ENCODE results near the gene KCNT1.

Gene KCNT1

DNA sequence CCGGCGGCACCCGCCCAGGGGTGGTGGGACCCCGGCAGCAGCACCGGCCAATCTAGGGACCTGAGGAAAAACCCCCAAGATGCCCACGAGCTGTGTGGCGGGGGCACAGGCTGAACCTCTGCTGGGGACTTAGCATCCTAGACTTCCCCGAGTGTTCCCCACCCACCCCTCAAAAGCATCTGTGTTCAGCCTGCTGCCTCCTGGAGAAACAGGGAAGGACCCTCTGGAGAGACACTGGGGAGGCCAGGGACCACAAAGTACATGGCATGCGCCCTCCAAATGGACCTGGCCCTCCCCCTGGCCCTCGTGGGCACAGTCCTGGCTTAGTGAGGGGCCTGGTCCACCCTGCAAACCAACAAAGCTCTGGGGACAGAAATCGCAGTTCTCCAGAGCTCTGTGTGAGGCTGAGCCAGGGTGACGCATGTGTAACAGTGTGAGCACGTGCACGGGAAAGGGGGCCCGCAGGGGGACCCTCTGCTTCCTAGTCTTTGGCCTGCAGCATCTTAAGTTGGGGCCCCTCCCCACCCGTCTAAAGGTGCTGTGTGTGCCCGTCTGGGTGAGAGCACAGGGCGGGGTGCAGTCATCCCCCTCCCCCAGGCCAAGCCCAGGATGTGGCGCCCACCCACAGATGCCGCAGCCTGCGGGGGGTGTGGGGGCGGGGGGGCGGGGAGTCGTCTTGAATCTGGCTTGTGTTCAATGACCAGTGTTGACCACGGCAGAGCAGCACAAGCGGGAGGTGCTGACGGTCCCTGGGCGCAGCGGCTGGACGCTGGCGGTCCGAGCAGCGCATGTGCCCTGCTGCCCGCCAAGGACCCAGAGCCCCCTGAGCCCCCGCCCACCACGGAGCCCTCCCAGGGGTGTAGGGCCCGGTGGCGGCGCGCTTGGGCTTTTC lies 672 bp upstream of the KCNT1 start:
- H3K27ac Mint-ChIP-seq, result no peak overlapping the region
- no peaks in the 10 kb centered on the region for H3K36me3 Mint-ChIP-seq (ENCODE audit: low read depth)
- H3K9me3 Mint-ChIP-seq, result no peaks in the 10 kb centered on the region
- H3K27me3 Mint-ChIP-seq, result peaks cover 15% of the 10 kb centered on the region
- no peak overlapping the region for H3K4me3 Mint-ChIP-seq
- peak; percentile 49 for DNase-seq
- no peaks in the 10 kb centered on the region for H3K4me1 Mint-ChIP-seq (ENCODE audit: low read depth)

DNA sequence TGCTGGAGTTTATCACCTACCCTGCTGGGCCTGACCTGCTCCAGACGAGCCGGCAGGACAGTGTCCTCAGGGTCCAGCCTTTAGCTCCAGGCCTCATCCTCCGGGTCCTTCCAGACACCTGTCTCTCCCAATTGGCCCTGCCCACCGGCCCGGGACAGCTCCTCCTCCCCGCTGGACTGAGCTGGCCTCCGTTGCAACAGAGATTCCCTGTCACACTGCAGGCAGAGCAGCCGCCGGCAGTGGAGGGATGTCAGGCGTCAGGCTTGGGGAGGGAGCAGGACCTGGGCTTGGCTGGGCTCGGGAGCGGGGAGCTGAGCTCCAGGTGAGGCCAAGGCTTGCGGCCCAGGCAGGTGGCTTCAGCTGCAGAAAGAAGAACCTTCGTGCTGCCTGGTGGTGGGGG lies 1.7 kb downstream of the KCNT1 start:
- H3K27ac Mint-ChIP-seq, result no peak overlapping the region
- H3K9me3 Mint-ChIP-seq, result no peaks in the 10 kb centered on the region
- no peak overlapping the region for H3K4me3 Mint-ChIP-seq
- DNase-seq, result no peak
- H3K4me1 Mint-ChIP-seq (ENCODE audit: low read depth), result no peaks in the 10 kb centered on the region
- H3K36me3 Mint-ChIP-seq (ENCODE audit: low read depth), result no peaks in the 10 kb centered on the region
- H3K27me3 Mint-ChIP-seq, result peaks cover 15% of the 10 kb centered on the region

DNA sequence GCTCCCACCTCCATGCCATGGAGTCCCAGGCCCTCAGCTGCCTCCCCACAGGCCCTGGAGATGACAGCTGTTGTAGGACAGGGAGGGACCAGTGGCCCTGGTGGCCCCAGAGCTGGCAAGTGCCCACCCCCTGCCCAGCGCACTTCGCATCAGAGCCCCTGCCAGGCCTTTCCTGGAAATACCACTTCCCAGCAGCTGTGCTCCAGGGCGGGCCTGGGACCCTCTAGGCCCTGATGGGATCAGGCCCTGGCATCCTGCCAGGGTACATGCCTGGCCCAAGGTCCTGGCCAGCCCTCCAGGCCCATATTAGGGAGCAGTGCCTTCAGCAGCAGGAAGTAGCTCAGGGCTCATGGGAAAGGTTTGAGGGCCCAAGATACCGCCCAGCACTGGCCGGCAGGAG lies 2.5 kb downstream of the KCNT1 start:
- Mint-ChIP-seq H3K27ac (no peak overlapping the region), H3K4me3 (no peak overlapping the region), H3K27me3 (peaks cover 15% of the 10 kb centered on the region), H3K36me3 (ENCODE audit: low read depth) (no peaks in the 10 kb centered on the region), H3K4me1 (ENCODE audit: low read depth) (no peaks in the 10 kb centered on the region), H3K9me3 (no peaks in the 10 kb centered on the region)
- no peak for DNase-seq

DNA sequence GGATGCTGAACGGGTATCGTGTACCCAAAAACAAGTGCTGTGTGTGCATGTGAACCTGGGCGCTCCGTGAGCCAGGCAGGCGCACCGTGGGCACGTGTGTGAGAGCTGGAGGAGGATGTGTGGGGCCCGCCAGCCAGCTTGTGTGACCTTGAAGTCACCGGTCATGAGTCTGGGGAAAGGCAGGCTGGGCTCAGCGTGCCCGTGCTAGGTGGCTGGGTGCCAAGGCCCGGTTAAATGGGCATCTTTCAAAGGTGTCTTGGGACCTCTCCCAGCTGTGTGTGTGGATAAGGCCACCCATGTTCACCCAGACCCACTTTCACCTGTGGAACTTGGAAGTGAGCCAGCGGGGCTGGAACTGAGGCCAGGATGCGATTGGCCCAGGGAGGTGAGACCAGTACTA lies 3.4 kb downstream of the KCNT1 start:
- H3K4me1 Mint-ChIP-seq (ENCODE audit: low read depth), result no peaks in the 10 kb centered on the region
- H3K9me3 Mint-ChIP-seq, result no peaks in the 10 kb centered on the region
- H3K36me3 Mint-ChIP-seq (ENCODE audit: low read depth), result no peaks in the 10 kb centered on the region
- no peak for DNase-seq
- H3K27me3 Mint-ChIP-seq, result peaks cover 15% of the 10 kb centered on the region
- no peak overlapping the region for H3K27ac Mint-ChIP-seq
- no peak overlapping the region for H3K4me3 Mint-ChIP-seq

DNA sequence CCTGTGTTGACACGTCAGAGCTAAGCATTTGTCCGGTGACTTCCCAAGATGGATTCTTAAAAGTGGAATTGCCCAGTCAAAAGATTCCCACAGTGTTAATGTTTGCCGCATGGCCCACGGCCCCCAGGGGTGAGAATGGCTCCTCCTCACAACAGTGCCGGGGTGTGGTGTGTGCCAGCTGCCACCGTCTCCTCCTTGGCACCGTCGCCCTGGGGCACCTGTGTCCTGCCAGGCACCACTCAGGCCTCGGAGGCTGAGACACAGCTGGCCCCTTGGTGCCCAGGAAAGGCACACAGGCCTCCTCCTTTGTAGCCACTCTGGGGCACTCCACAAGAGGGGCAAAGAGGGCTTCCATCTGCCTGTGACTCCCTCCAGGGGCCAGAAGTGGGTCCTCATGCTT lies 4.3 kb downstream of the KCNT1 start:
- Mint-ChIP-seq H3K27ac (no peak overlapping the region), H3K4me1 (ENCODE audit: low read depth) (no peaks in the 10 kb centered on the region), H3K27me3 (peaks cover 15% of the 10 kb centered on the region), H3K9me3 (no peaks in the 10 kb centered on the region), H3K36me3 (ENCODE audit: low read depth) (no peaks in the 10 kb centered on the region), H3K4me3 (no peak overlapping the region)
- no peak for DNase-seq

DNA sequence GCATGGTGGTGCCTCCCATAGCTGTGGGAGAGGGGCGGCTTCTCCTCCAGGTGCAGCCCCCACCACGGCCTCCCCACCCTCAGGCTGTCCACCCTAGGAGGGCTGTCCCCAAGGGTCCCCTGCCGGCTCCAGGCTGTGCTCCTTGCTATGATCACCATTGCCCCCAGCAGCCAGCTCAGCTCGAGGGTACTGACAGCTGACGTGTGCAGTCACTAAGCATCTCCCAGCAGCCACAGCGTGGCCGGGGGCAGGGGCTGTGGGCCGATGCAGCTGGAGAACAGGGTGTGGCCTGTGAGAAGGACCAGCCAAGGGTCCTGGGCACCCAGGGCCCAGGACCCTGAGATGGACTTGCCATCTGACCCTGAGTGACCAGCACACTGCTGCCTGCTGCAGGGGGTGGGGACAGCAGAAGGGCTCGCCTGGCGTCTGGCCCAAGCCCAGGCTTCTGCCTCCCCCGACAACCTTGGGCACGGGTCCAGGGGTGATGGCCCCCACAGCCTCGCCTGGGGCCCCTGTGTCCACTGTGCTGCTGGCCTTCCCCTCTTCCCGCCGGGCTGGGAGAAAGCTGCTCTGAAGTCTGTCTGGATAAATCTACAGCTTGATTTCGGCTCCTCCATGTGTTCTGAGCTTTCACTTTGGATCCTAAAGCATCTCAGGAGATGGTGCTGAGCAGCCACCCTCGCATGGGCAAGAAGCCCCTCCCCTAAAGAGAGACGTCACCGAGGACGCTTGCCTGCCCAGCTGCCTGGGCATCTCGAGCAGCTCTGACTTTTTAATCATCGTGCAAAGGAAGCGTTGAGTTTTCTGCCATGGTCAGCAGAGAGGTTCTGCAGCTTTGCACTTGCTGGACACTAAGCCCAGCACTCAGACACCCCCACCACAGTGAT lies 5.5 kb downstream of the KCNT1 start:
- no peak overlapping the region for H3K27ac Mint-ChIP-seq
- H3K27me3 Mint-ChIP-seq, result peaks cover 21% of the 10 kb centered on the region
- DNase-seq, result no peak
- no peaks in the 10 kb centered on the region for H3K9me3 Mint-ChIP-seq
- H3K4me3 Mint-ChIP-seq, result no peak overlapping the region
- no peaks in the 10 kb centered on the region for H3K4me1 Mint-ChIP-seq (ENCODE audit: low read depth)
- H3K36me3 Mint-ChIP-seq (ENCODE audit: low read depth), result no peaks in the 10 kb centered on the region

DNA sequence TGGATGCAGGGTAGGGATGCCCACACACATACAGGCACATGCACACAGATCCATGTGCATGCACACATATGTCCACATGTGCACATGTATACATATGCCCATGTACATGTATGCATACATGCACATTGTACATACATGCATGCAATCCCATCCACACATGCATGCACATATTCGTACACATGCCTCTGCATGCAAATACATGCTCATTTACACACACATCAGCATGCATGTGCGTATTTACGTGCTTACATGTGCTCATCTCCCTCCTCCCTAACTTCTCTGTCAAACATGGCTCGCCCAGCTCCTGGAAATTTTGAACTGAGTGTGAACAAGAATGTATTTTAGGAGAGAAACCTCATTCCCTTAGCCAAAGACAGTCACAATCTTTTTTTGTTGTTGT lies 6.2 kb downstream of the KCNT1 start:
- no peak overlapping the region for H3K4me3 Mint-ChIP-seq
- no peak overlapping the region for H3K27ac Mint-ChIP-seq
- no peak for DNase-seq
- no peaks in the 10 kb centered on the region for H3K36me3 Mint-ChIP-seq (ENCODE audit: low read depth)
- no peaks in the 10 kb centered on the region for H3K4me1 Mint-ChIP-seq (ENCODE audit: low read depth)
- H3K27me3 Mint-ChIP-seq, result peaks cover 19% of the 10 kb centered on the region
- no peaks in the 10 kb centered on the region for H3K9me3 Mint-ChIP-seq

DNA sequence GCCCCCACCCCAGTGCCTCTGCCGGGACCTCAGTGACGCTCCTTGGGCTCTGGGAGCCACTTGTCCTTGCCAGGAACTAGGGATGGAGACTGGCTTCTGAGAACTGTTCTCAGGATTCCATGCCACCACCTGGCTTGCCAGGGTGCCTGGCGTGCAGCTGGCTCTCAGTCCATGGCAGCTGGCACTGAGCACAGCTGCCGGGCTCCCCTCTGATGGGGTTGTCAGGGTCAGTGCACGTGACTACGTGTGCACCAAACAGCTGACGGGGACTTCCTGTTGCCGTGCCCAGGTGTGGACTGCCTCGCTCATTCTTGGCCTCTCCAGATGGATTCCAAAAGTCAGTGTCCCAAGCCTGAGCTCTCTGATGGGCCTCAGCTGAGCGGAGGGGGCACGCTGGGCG lies 9.4 kb downstream of the KCNT1 start:
- H3K4me3 Mint-ChIP-seq, result no peak overlapping the region
- no peaks in the 10 kb centered on the region for H3K4me1 Mint-ChIP-seq (ENCODE audit: low read depth)
- DNase-seq, result no peak
- no peaks in the 10 kb centered on the region for H3K36me3 Mint-ChIP-seq (ENCODE audit: low read depth)
- no peaks in the 10 kb centered on the region for H3K9me3 Mint-ChIP-seq
- no peak overlapping the region for H3K27ac Mint-ChIP-seq
- H3K27me3 Mint-ChIP-seq, result peaks cover 34% of the 10 kb centered on the region

DNA sequence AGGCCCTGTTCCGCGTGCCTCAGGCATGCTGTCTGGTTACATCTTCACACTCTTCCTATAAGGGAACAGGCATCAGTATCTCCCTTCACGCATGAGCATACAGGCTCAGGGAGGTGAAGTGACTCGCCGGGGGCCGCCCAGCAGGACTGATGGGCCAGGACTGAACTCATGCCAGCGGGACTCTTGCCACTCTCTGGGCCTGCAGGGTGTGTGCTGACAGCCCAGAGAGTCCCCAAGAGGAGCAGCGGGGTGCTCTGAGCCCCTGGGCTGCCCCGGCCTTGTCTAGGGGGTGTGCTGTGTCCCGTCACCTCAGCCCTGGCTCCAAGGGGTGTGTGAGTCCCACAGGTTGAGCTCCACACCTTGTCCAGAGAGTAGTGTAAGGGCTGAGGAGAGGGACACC lies 9.9 kb downstream of the KCNT1 start:
- H3K4me3 Mint-ChIP-seq, result no peak overlapping the region
- H3K4me1 Mint-ChIP-seq (ENCODE audit: low read depth), result no peaks in the 10 kb centered on the region
- DNase-seq, result no peak
- no peaks in the 10 kb centered on the region for H3K36me3 Mint-ChIP-seq (ENCODE audit: low read depth)
- H3K9me3 Mint-ChIP-seq, result no peaks in the 10 kb centered on the region
- no peak overlapping the region for H3K27ac Mint-ChIP-seq
- peaks cover 39% of the 10 kb centered on the region for H3K27me3 Mint-ChIP-seq

DNA sequence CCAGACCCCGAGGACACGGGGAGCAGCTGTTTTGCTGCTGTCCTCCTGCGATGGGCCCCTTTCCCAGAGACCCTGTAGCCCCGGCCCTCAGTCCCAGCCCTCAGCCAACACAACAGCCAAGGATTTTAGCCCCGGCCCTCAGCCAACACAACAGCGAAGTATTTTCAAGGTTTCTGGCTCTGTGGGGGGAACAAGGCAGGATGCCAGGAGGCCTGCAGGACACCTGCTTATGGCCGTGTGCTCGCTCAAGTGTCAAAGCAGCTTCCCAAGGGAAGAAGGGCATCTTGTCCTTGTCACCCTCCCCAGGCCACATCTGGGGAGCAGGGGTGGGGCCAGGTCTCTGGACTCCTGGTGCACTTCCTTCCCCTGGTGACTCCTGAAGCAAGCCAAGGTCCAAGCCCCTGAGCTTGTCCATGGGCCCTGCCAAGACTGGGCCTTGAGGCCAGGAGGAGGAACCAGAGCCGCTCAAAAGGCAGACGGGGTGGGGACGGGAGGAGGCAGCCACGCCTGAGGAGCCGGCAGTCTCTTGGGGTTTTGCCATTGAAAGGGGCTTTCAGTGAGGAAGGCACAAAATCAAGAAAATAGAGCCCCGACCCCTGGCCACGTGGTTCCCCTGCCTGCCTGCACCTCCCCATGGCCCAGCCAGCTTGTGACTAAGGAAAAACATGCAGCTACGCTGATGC lies 10.8 kb downstream of the KCNT1 start:
- no peak overlapping the region for H3K27ac Mint-ChIP-seq
- H3K4me1 Mint-ChIP-seq (ENCODE audit: low read depth), result no peaks in the 10 kb centered on the region
- no peaks in the 10 kb centered on the region for H3K36me3 Mint-ChIP-seq (ENCODE audit: low read depth)
- H3K9me3 Mint-ChIP-seq, result no peaks in the 10 kb centered on the region
- no peak for DNase-seq
- H3K27me3 Mint-ChIP-seq, result peaks cover 44% of the 10 kb centered on the region
- H3K4me3 Mint-ChIP-seq, result no peak overlapping the region

DNA sequence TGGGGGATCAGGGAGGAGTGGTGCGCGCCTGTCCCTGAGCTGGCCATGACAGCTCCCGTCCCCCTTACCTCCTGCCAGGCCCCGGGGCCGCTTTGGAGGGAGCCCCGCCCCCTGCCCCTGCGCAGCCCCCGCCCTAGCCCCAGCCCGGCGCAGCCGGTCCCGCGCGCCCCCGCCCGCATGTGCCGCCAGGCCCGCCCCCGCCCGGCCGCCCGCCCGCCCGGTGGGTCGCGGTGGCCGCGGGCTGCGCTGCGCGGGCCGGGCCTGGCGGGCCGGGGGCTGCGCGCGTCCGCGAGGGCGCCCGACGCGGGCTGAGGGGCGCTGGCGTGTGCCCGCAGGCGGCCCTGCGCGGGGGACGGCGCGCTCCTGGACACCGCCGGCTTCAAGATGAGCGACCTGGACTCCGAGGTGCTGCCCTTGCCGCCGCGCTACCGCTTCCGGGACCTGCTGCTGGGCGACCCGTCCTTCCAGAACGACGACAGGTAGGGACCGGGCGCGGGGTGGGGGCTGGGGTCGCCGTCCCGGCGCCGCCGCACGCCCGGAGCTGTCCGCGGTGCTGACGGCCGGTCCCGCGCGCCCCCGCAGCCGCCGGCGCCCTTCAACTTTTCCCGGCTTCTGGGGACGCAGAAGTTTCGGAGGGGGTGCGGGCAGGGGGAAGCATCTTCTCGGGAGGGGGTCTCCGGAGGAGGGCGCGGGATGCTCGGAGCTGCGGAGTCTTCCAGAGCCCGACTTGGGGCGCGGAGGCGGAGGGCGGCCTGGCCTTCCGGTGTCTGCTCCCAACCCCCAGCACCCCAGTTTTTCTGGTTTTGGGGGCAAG lies 12.5 kb downstream of the KCNT1 start:
- H3K4me3 Mint-ChIP-seq, result no peak overlapping the region
- H3K36me3 Mint-ChIP-seq (ENCODE audit: low read depth), result no peaks in the 10 kb centered on the region
- H3K4me1 Mint-ChIP-seq (ENCODE audit: low read depth), result no peaks in the 10 kb centered on the region
- H3K27ac Mint-ChIP-seq, result no peak overlapping the region
- no peak for DNase-seq
- H3K9me3 Mint-ChIP-seq, result no peaks in the 10 kb centered on the region
- H3K27me3 Mint-ChIP-seq, result peaks cover 51% of the 10 kb centered on the region

DNA sequence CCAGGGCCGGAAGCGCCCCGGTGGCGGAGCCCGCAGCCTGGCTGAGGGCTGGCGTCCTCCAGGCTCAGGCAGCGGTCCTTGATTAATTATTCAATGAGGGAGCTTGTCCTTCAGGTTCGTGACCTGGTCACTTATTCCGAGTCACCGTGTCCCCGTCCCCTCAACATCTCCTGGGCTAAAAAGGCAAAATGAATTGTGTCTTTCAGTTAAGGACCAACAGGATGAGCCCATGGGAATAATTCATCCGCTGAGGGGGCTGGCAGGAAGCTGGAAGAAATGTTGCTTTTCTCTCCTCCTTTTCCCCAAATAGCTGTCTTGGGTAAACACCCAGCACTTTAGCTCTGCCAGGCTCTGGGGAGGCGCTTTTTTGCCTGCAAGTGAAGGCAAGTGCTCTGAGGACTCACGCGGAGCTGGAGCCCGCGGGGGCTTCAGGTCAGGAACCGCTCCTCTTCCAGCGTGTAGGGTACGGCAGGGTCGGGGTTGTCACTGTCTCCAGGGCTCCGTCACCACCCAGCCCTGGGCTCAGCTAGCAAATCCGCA lies 13.1 kb downstream of the KCNT1 start:
- Mint-ChIP-seq H3K27me3 (peaks cover 51% of the 10 kb centered on the region), H3K36me3 (ENCODE audit: low read depth) (no peaks in the 10 kb centered on the region), H3K27ac (no peak overlapping the region)

DNA sequence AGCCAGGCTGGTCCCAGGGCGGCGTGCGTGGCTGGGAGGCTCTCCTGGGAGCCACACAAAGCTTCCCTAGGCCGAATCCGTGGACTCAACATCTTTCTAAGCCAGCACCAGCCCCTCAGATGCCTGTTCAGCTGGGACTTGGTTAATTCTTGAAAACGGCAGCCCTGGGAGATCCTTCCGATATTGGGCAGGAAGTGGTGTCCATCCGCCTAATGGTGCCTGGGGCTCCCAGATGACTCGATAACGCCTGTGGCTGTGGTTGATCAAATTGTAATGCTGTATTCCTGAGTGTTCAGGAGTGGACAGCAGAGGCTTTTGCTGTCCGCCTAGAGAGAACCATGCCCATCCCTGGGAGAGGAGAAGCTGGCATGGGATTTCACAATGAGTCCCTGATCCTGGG lies 14.1 kb downstream of the KCNT1 start:
- Mint-ChIP-seq H3K4me3 (no peak overlapping the region), H3K9me3 (no peaks in the 10 kb centered on the region), H3K4me1 (ENCODE audit: low read depth) (no peaks in the 10 kb centered on the region), H3K27me3 (peaks cover 51% of the 10 kb centered on the region), H3K27ac (no peak overlapping the region), H3K36me3 (ENCODE audit: low read depth) (no peaks in the 10 kb centered on the region)
- DNase-seq, result no peak

More for the DNA sequence above, 13.1 kb downstream of the KCNT1 start:
- no peak overlapping the region for H3K4me3 Mint-ChIP-seq
- H3K4me1 Mint-ChIP-seq (ENCODE audit: low read depth), result no peaks in the 10 kb centered on the region
- H3K9me3 Mint-ChIP-seq, result no peaks in the 10 kb centered on the region
- no peak for DNase-seq

DNA sequence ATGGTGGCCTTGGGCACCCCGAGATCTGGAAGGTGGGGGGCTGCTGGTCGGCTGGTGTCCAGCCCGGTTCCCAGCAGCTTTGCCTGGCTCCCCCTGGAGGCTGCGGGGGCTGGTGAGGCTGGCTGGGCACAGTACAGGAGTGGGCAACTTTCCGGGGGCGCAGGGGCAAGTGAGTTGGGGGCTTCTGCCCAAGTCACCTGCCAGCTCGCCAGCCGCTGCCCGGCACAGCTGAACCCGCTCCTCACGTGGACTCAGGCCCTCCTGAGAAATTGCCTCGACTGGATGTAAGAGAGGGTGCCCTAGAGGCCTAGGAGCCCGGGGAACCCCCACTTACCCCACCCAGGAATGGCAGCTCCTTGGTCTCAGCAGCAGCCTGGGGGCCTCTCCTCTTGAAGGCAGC lies 15.4 kb downstream of the KCNT1 start:
- H3K4me3 Mint-ChIP-seq, result no peak overlapping the region
- H3K27ac Mint-ChIP-seq, result no peak overlapping the region
- H3K27me3 Mint-ChIP-seq, result peaks cover 47% of the 10 kb centered on the region
- no peaks in the 10 kb centered on the region for H3K9me3 Mint-ChIP-seq
- no peaks in the 10 kb centered on the region for H3K4me1 Mint-ChIP-seq (ENCODE audit: low read depth)
- DNase-seq, result no peak
- no peaks in the 10 kb centered on the region for H3K36me3 Mint-ChIP-seq (ENCODE audit: low read depth)
